K562 (cell line): Measurements from ENCODE around the gene GLE1. TPM values are rescaled to one million over a fixed set of nuclear protein-coding genes. Genes with fewer than 3 reads are reported as not detected.

ENCODE experiments used
- ATAC-seq: fragments of 200-7000 bp; cut with Tn5 transposase; 3 replicates; pipeline ENCODE4 v1.9.1; 2020; ENCODE audit warnings: moderate library complexity
- BruUV-seq: library from RNA; stranded (reverse); fragments of 400-500 nt; replicated peaks from 2 replicates; lab custom pipeline; 2021; lab: Mats Ljungman, UMichigan
- CTCF ChIA-PET: fragments of 300-600 bp; formaldehyde crosslinking; extraction: SDS; loops from one replicate; lab custom pipeline; 2021; ENCODE audit warnings: low intra/inter-chr PET ratio; lab: Yijun Ruan, JAX
- POLR2A ChIA-PET: fragments of 300-600, 350-650 bp; sonication (Branson Sonifier 250); formaldehyde crosslinking; extraction: SDS; loops from one replicate; lab custom pipeline; 2021; ENCODE audit warnings: antibody characterized with exemption, inconsistent platforms; lab: Yijun Ruan, JAX
- DNase-seq, 4 experiments: peaks; one replicate each; pipeline versions ENCODE4 v3.0.0 to v3.0.0-alpha.2; 2011 to 2018; ENCODE audit warnings: low spot score in 3 of 4, mixed read lengths in 3 of 4; ENCODE audit errors: extremely low read depth in 1 of 4
- FAIRE-seq: peaks from 2 replicates; lab custom pipeline; 2011; peaks lifted over from hg19 to GRCh38; lab: Jason Lieb, UNC
- H2AFZ ChIP-seq: 2 replicates; pipeline ENCODE4 v1.6.0; 2011; ENCODE audit warnings: low read depth, low read length, control low read depth, inconsistent platforms
- H3K27ac ChIP-seq: fragments of 200-600 bp; 3 replicates; pipeline ENCODE4 v1.8.0; 2011; ENCODE audit warnings: low read depth, mild to moderate bottlenecking, control low read depth, inconsistent platforms, low read length, moderate library complexity, mixed read lengths; ENCODE audit errors: extremely low read depth
- H3K27me3 ChIP-seq, 2 experiments: fragments of 300-600 bp in 1 of 2; 2 replicates in 1 of 2; 3 replicates in 1 of 2; pipeline versions ENCODE4 v1.6.0 to v1.8.0; 2011; ENCODE audit warnings: inconsistent platforms in 2 of 2, low read length in 2 of 2, mild to moderate bottlenecking in 1 of 2, mixed read lengths in 1 of 2, moderate library complexity in 1 of 2; ENCODE audit not compliant: control insufficient read depth in 2 of 2, insufficient read depth in 2 of 2
- H3K36me3 ChIP-seq: fragments of 300-600 bp; 3 replicates; pipeline ENCODE4 v1.8.0; 2011; ENCODE audit warnings: mild to moderate bottlenecking, low read length, inconsistent platforms; ENCODE audit not compliant: control insufficient read depth, insufficient read depth
- H3K4me1 ChIP-seq, 2 experiments: fragments of 200-600 bp in 1 of 2; replicated peaks in 1 of 2; 2 replicates in 1 of 2; 3 replicates in 1 of 2; pipeline versions ENCODE4 v1.5.1 to v1.8.0; 2011; ENCODE audit warnings: inconsistent platforms in 2 of 2, low read length in 2 of 2, mild to moderate bottlenecking in 1 of 2, mixed read lengths in 1 of 2, moderate library complexity in 1 of 2; ENCODE audit not compliant: control insufficient read depth in 2 of 2, insufficient read depth in 2 of 2
- H3K4me2 ChIP-seq: 2 replicates; pipeline ENCODE4 v1.6.1; 2011; ENCODE audit warnings: low read length, control low read depth, inconsistent platforms, mixed read lengths; ENCODE audit not compliant: insufficient read depth
- H3K4me3 ChIP-seq: fragments of 200-600 bp; sonication (generic), shearing (Covaris generic); 2 replicates; pipeline ENCODE4 v1.5.1; 2016; ENCODE audit warnings: control low read depth, inconsistent platforms
- H3K79me2 ChIP-seq: fragments of 200-600 bp; 3 replicates; pipeline ENCODE4 v1.8.0; 2011; ENCODE audit warnings: low read length, inconsistent platforms; ENCODE audit not compliant: control insufficient read depth, insufficient read depth
- H3K9ac ChIP-seq, 2 experiments: 2 replicates each; pipeline versions ENCODE4 v1.6.0 to v1.6.1; 2011; ENCODE audit warnings: low read depth in 2 of 2, low read length in 2 of 2, control low read depth in 1 of 2, inconsistent platforms in 1 of 2, mild to moderate bottlenecking in 1 of 2, mixed read lengths in 1 of 2; ENCODE audit not compliant: insufficient read depth in 1 of 2
- H3K9me1 ChIP-seq: one replicate; pipeline ENCODE4 v1.6.0; 2011; ENCODE audit warnings: inconsistent platforms, mild to moderate bottlenecking, low read length, moderate library complexity; ENCODE audit not compliant: control insufficient read depth, insufficient read depth
- H3K9me3 ChIP-seq: replicated peaks from 2 replicates; pipeline ENCODE4 v1.5.1; 2011; ENCODE audit warnings: low read depth, low read length, inconsistent platforms; ENCODE audit not compliant: control insufficient read depth, insufficient read depth
- H4K20me1 ChIP-seq: replicated peaks from 2 replicates; pipeline ENCODE4 v1.6.1; 2011; ENCODE audit warnings: low read length, inconsistent platforms, mixed read lengths; ENCODE audit not compliant: control insufficient read depth, insufficient read depth
- EGR1 ChIP-seq: fragments of 450-650 bp; conservative IDR thresholded peaks from 2 replicates; pipeline ENCODE4 v1.6.1; 2017; ENCODE audit warnings: mild to moderate bottlenecking
- FOXJ2 ChIP-seq: fragments of 200-800 bp; sonication (Bioruptor generic); IDR thresholded peaks from 2 replicates; pipeline ENCODE4 v1.6.1; 2016; ENCODE audit warnings: missing genetic modification characterization, missing compliant biosample characterization
- PYGO2 ChIP-seq: fragments of 450-650 bp; IDR thresholded peaks from 2 replicates; pipeline ENCODE4 v1.6.1; 2016; ENCODE audit warnings: mild to moderate bottlenecking, missing genetic modification characterization, moderate library complexity, missing compliant biosample characterization
- WGBS: fragments of 100-300 bp; shearing (Covaris generic); methylation state at CpG from one replicate; pipeline ENCODE4 v1.1.6; 2016; ENCODE audit warnings: low coverage, mixed read lengths; ENCODE audit not compliant: insufficient coverage; ENCODE audit errors: missing lambda C conversion rate; 5-methylcytosine and 5-hydroxymethylcytosine counted together
- in situ Hi-C: fragments of 300-500 bp; cut with MboI; formaldehyde crosslinking; loops from 4 replicates; pipeline ENCODE4 v1.15.0; 2018; ENCODE audit warnings: inconsistent platforms, mixed read lengths
- intact Hi-C: fragments of 100-400 bp; cut with micrococcal nuclease; formaldehyde crosslinking; loops from 2 replicates; pipeline ENCODE4 v1.14.2; 2022
- polyA plus RNA-seq, 8 experiments: library from polyadenylated mRNA; depleted of rRNA in 4 of 8; stranded (reverse) in 5 of 8; unstranded in 3 of 8; fragments of >200 nt; fragmentation: Nextera tagmentation in 2 of 8; fragmentation: Illumina TruSeq in 1 of 8; extraction: Ambion mirVana in 2 of 8; extraction: Trizol in 1 of 8; gene quantifications; 2 replicates each; pipeline versions ENCODE4 v1.2.1 to v1.2.3, GENCODE V29; 2011 to 2014; ENCODE audit warnings: inconsistent platforms in 1 of 8, missing spikeins in 1 of 8
- total RNA-seq, 7 experiments: library from RNA; depleted of rRNA in 6 of 7; stranded (reverse); fragments of >200 nt in 6 of 7; fragmentation: Illumina TruSeq in 2 of 7; extraction: Trizol in 2 of 7; gene quantifications; 2 replicates each; pipeline versions ENCODE4 v1.2.1 to v1.2.3, GENCODE V29; 2011 to 2021; ENCODE audit warnings: low replicate concordance in 1 of 7
- TF ChIP-seq, protein P1 (sequence below): fragments of 450-650 bp; IDR thresholded peaks from 2 replicates; pipeline ENCODE4 v1.6.1; 2018; ENCODE audit not compliant: partially characterized antibody
- TF ChIP-seq, protein P2 (sequence below): fragments of 200-800 bp; sonication (Bioruptor generic); IDR thresholded peaks from 2 replicates; pipeline ENCODE4 v1.6.1; 2017; ENCODE audit warnings: missing genetic modification characterization, missing compliant biosample characterization

GLE1 gene
- total and polyA plus RNA-seq, 9 of the 15 experiments (the other 6 are each of a cell fraction or from before 2014, with no cell fraction given): 15.9 to 44.8 (median 37.6) TPM

GRCh38 chr9:128550226-128550625, 45.7 kb downstream of the GLE1 start:
- no peak overlapping the region for H3K4me3 ChIP-seq
- H3K4me1 ChIP-seq: peaks cover 20% of the 10 kb centered on the region in 2 experiments
- TF ChIP-seq, protein P1, sequence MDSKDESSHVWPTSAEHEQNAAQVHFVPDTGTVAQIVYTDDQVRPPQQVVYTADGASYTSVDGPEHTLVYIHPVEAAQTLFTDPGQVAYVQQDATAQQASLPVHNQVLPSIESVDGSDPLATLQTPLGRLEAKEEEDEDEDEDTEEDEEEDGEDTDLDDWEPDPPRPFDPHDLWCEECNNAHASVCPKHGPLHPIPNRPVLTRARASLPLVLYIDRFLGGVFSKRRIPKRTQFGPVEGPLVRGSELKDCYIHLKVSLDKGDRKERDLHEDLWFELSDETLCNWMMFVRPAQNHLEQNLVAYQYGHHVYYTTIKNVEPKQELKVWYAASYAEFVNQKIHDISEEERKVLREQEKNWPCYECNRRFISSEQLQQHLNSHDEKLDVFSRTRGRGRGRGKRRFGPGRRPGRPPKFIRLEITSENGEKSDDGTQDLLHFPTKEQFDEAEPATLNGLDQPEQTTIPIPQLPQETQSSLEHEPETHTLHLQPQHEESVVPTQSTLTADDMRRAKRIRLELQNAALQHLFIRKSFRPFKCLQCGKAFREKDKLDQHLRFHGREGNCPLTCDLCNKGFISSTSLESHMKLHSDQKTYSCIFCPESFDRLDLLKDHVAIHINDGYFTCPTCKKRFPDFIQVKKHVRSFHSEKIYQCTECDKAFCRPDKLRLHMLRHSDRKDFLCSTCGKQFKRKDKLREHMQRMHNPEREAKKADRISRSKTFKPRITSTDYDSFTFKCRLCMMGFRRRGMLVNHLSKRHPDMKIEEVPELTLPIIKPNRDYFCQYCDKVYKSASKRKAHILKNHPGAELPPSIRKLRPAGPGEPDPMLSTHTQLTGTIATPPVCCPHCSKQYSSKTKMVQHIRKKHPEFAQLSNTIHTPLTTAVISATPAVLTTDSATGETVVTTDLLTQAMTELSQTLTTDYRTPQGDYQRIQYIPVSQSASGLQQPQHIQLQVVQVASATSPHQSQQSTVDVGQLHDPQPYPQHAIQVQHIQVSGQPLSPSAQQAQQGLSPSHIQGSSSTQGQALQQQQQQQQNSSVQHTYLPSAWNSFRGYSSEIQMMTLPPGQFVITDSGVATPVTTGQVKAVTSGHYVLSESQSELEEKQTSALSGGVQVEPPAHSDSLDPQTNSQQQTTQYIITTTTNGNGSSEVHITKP: no peak
- TF ChIP-seq FOXJ2 (no peak), PYGO2 (tag) (no peak), EGR1 (peak; percentile 18; the same call in 1 of the 2 replicates)
- TF ChIP-seq, protein P2, sequence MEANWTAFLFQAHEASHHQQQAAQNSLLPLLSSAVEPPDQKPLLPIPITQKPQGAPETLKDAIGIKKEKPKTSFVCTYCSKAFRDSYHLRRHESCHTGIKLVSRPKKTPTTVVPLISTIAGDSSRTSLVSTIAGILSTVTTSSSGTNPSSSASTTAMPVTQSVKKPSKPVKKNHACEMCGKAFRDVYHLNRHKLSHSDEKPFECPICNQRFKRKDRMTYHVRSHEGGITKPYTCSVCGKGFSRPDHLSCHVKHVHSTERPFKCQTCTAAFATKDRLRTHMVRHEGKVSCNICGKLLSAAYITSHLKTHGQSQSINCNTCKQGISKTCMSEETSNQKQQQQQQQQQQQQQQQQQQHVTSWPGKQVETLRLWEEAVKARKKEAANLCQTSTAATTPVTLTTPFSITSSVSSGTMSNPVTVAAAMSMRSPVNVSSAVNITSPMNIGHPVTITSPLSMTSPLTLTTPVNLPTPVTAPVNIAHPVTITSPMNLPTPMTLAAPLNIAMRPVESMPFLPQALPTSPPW: 0 out of 2 replicates have a peak, but pooled peaks have one; percentile 1
- CTCF ChIA-PET: no interaction called here
- no peaks in the 10 kb centered on the region for H3K9me3 ChIP-seq
- peak overlapping the region; percentile 10; the same call in 1 of the 2 replicates for H2AFZ ChIP-seq
- peaks cover 3 to 4% of the 10 kb centered on the region in 2 experiments; a peak in 1 of 5 replicates for H3K27me3 ChIP-seq
- no TSS peak for BruUV-seq
- no peaks in the 10 kb centered on the region for H3K9me1 ChIP-seq
- no peak overlapping the region for H3K27ac ChIP-seq
- no peak overlapping the region for H3K4me2 ChIP-seq
- intact Hi-C loops: loop anchor here (5.0 to 10.0 kb wide), 3 partner anchors 48 to 185 kb away; partner anchors contain the start of gene GLE1
- DNase-seq (no peak), ATAC-seq (no peak), FAIRE-seq (no peak)
- WGBS: 23% methylated on average over 2 of the region's 2 CpGs
- H3K79me2 ChIP-seq: no peaks in the 10 kb centered on the region
- no peaks in the 10 kb centered on the region; the same call in 1 of the 2 replicates for H4K20me1 ChIP-seq
- POLR2A ChIA-PET: interaction anchor here (0.6 to 3.6 kb wide), 5 partner anchors 10 to 73 kb away, joined by 3 to 27 read pairs (median 5); no protein-coding TSS in a partner anchor
- no peak overlapping the region for H3K9ac ChIP-seq
- in situ Hi-C loops: no loop called here
- no peaks in the 10 kb centered on the region for H3K36me3 ChIP-seq
